ENCODE measurements around the gene NOL4L.

GRCh38 chr20:32554965-32555289 is 30.2 kb downstream of the NOL4L start:
- TF ChIP-seq CTCF (IDR thresholded peaks at IDR 0.05) (no peak), EP300 (IDR thresholded peaks at IDR 0.05) (no peak)
